GM23338 (cell line): ENCODE results near the gene ZDHHC18. TPM values are rescaled to one million over a fixed set of nuclear protein-coding genes. Genes with fewer than 3 reads are reported as not detected.

Experiments
- ATAC-seq: fragments of 200-7000 bp; cut with Tn5 transposase; 3 replicates; pipeline ENCODE4 v1.9.1; 2020
- DNase-seq: peaks from one replicate; pipeline ENCODE4 v3.0.0-alpha.2; 2015; ENCODE audit warnings: low spot score
- H2AFZ ChIP-seq: fragments of 200-600 bp; sonication (generic); 2 replicates; pipeline ENCODE4 v1.8.0; 2016; ENCODE audit warnings: antibody characterized with exemption, mild to moderate bottlenecking, moderate library complexity
- H3F3A ChIP-seq: fragments of 200-600 bp; sonication (generic); replicated peaks from 2 replicates; pipeline ENCODE4 v1.8.0; 2017; ENCODE audit warnings: antibody characterized with exemption, mixed run types, low read depth
- H3K27ac ChIP-seq: fragments of 200-600 bp; sonication (generic); 2 replicates; pipeline ENCODE4 v1.6.1; 2016; ENCODE audit warnings: low read depth
- H3K27me3 ChIP-seq: fragments of 200-600 bp; sonication (generic); 2 replicates; pipeline ENCODE4 v1.8.0; 2016; ENCODE audit warnings: mild to moderate bottlenecking, mixed run types, moderate library complexity; ENCODE audit not compliant: insufficient read depth
- H3K36me3 ChIP-seq: fragments of 200-600 bp; sonication (generic); 2 replicates; pipeline ENCODE4 v1.8.0; 2016; ENCODE audit warnings: mild to moderate bottlenecking; ENCODE audit not compliant: insufficient read depth
- H3K4me1 ChIP-seq: fragments of 200-600 bp; sonication (generic); 2 replicates; pipeline ENCODE4 v1.8.0; 2016; ENCODE audit warnings: mild to moderate bottlenecking, moderate library complexity; ENCODE audit not compliant: insufficient read depth
- H3K4me2 ChIP-seq: fragments of 200-600 bp; sonication (generic); 2 replicates; pipeline ENCODE4 v1.7.1; 2017; ENCODE audit warnings: mixed run types
- H3K4me3 ChIP-seq: fragments of 200-600 bp; sonication (generic); 2 replicates; pipeline ENCODE4 v1.6.1; 2016; ENCODE audit warnings: mixed run types
- H3K79me2 ChIP-seq: fragments of 200-600 bp; sonication (generic); replicated peaks from 2 replicates; pipeline ENCODE4 v1.8.0; 2017; ENCODE audit warnings: mild to moderate bottlenecking; ENCODE audit not compliant: insufficient read depth
- H3K9me2 ChIP-seq: fragments of 200-600 bp; sonication (generic); 2 replicates; pipeline ENCODE4 v1.8.0; 2017; ENCODE audit not compliant: insufficient read depth
- H4K20me1 ChIP-seq: fragments of 200-600 bp; sonication (generic); replicated peaks from 2 replicates; pipeline ENCODE4 v1.8.0; 2017; ENCODE audit warnings: mild to moderate bottlenecking; ENCODE audit not compliant: insufficient read depth
- H3K27ac Mint-ChIP-seq: 2 replicates; pipeline ENCODE4 v1.8.0; 2020; ENCODE audit warnings: inconsistent platforms, mild to moderate bottlenecking, moderate library complexity, mixed read lengths
- H3K27me3 Mint-ChIP-seq: 3 replicates; pipeline ENCODE4 v1.8.0; 2022; ENCODE audit warnings: low read depth, mild to moderate bottlenecking, moderate library complexity, mixed read lengths, inconsistent platforms; ENCODE audit not compliant: insufficient read depth, poor library complexity
- H3K36me3 Mint-ChIP-seq: 3 replicates; pipeline ENCODE4 v1.8.0; 2021; ENCODE audit warnings: low read depth, mild to moderate bottlenecking, inconsistent platforms, moderate library complexity, mixed read lengths
- H3K4me1 Mint-ChIP-seq: 3 replicates; pipeline ENCODE4 v1.8.0; 2020; ENCODE audit warnings: mild to moderate bottlenecking, inconsistent platforms, mixed read lengths
- H3K4me3 Mint-ChIP-seq: 3 replicates; pipeline ENCODE4 v1.8.0; 2021; ENCODE audit warnings: moderate library complexity, mild to moderate bottlenecking, inconsistent platforms, mixed read lengths
- H3K9me3 Mint-ChIP-seq: 3 replicates; pipeline ENCODE4 v1.8.0; 2020; ENCODE audit warnings: moderate library complexity, mild to moderate bottlenecking, inconsistent platforms, mixed read lengths
- CREB1 ChIP-seq: fragments of 250-450 bp; sonication (Bioruptor Pico); IDR thresholded peaks from 2 replicates; pipeline ENCODE4 v1.5.0; 2020; ENCODE audit warnings: low read depth, mild to moderate bottlenecking, moderate library complexity
- EZH2 ChIP-seq: fragments of 200-600 bp; sonication (generic); IDR thresholded peaks from one replicate; pipeline ENCODE4 v1.8.0; 2017; ENCODE audit warnings: antibody characterized with exemption, mild to moderate bottlenecking, low read depth; ENCODE audit not compliant: unreplicated experiment
- EZH2phosphoT487 ChIP-seq: fragments of 200-600 bp; sonication (generic); IDR thresholded peaks from one replicate; pipeline ENCODE4 v1.8.1; 2018; ENCODE audit warnings: antibody characterized with exemption; ENCODE audit not compliant: unreplicated experiment
- JUNB ChIP-seq: IDR thresholded peaks from one replicate; pipeline ENCODE4 v1.6.1; 2016; ENCODE audit warnings: antibody characterized with exemption; ENCODE audit not compliant: unreplicated experiment
- NANOG ChIP-seq: IDR thresholded peaks from 2 replicates; pipeline ENCODE4 v1.6.1; 2016; ENCODE audit warnings: antibody characterized with exemption, borderline replicate concordance
- POLR2AphosphoS5 ChIP-seq: IDR thresholded peaks from 2 replicates; pipeline ENCODE4 v1.6.1; 2016; ENCODE audit warnings: antibody characterized with exemption, low read depth
- REST ChIP-seq: IDR thresholded peaks from one replicate; pipeline ENCODE4 v1.6.1; 2018; ENCODE audit warnings: antibody characterized with exemption; ENCODE audit not compliant: unreplicated experiment
- STAT1 ChIP-seq: IDR thresholded peaks from one replicate; pipeline ENCODE4 v1.6.1; 2016; ENCODE audit warnings: antibody characterized with exemption; ENCODE audit not compliant: unreplicated experiment
- ZNF114 ChIP-seq: fragments of 250-450 bp; sonication (Bioruptor Pico); IDR thresholded peaks from 2 replicates; pipeline ENCODE4 v1.5.0; 2020; ENCODE audit warnings: mild to moderate bottlenecking, moderate library complexity
- ZNF331 ChIP-seq: fragments of 250-450 bp; sonication (Bioruptor Pico); IDR thresholded peaks from 2 replicates; pipeline ENCODE4 v1.5.0; 2020; ENCODE audit warnings: low read depth, mild to moderate bottlenecking, moderate library complexity
- polyA plus RNA-seq: library from polyadenylated mRNA; unstranded; fragments of >200 nt; fragmentation: Nextera tagmentation; extraction: Ambion mirVana; gene quantifications from 2 replicates; pipeline ENCODE4 v1.2.1, GENCODE V29; 2016
- total RNA-seq: library from RNA; depleted of rRNA; stranded (reverse); fragments of >200 nt; shearing (Covaris generic); gene quantifications from 2 replicates; pipeline ENCODE4 v1.2.3, GENCODE V29; 2014
- TF ChIP-seq, protein P1 (sequence below): IDR thresholded peaks from 2 replicates; pipeline ENCODE4 v1.6.1; 2016; ENCODE audit warnings: antibody characterized with exemption

The ZDHHC18 gene
- total and polyA plus RNA-seq, 2 experiments from 2014 or later = 6.3 to 26.8 TPM

DNA sequence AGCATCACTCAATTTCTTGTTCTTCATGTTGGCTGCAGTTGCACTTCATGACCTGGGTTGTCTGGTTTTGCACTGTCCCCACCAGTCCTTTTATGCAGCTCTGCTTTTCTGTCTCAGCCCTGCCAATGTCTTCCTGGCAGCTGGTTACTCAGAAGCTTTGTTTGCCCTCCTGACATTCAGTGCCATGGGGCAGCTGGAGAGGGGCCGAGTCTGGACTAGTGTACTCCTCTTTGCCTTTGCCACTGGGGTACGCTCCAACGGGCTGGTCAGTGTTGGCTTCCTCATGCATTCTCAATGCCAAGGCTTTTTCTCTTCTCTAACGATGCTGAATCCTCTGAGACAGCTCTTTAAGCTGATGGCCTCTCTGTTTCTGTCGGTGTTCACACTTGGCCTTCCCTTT lies 32.1 kb upstream of the ZDHHC18 start (continued):
- TF ChIP-seq REST (no peak), JUNB (no peak), ZNF114 (no peak), EZH2 (no peak)

DNA sequence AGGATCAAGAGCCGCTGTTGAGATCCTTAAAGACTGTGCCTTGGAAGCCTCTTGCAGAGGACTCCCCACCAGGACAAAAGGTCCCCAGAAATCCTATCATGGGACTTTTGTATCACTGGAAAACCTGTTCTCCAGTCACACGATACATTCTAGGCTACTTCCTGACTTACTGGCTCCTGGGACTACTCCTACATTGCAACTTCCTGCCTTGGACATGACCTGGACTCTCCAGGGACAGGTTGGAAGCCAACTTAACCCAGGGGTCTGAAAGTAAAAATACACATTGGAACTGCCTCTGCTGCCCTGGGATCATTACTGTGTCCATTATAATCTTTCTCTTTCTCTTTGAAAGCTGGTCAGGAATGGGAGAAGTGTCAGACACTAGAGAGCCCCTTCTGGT lies 28.9 kb upstream of the ZDHHC18 start:
- Histone ChIP-seq H3K4me1 (peaks cover 14% of the 10 kb centered on the region), H3K36me3 (no peaks in the 10 kb centered on the region), H3K4me2 (no peak overlapping the region), H2AFZ (no peak overlapping the region), H3K9me2 (no peaks in the 10 kb centered on the region), H3K4me3 (no peak overlapping the region), H4K20me1 (peaks cover 3% of the 10 kb centered on the region), H3K79me2 (no peaks in the 10 kb centered on the region), H3F3A (0 out of 2 replicates have a peak, but pooled peaks cover 3% of the 10 kb centered on the region), H3K27me3 (no peaks in the 10 kb centered on the region), H3K27ac (no peak overlapping the region)
- Mint-ChIP-seq H3K9me3 (peaks cover 11% of the 10 kb centered on the region), H3K36me3 (peaks cover 23% of the 10 kb centered on the region; the same call in 2 of the 3 replicates), H3K27ac (no peak overlapping the region), H3K27me3 (no peaks in the 10 kb centered on the region), H3K4me3 (no peak overlapping the region), H3K4me1 (peaks cover 15% of the 10 kb centered on the region)
- ATAC-seq (no peak), DNase-seq (no peak)
- TF ChIP-seq NANOG (no peak), ZNF114 (no peak), STAT1 (no peak), EZH2 (no peak), ZNF331 (no peak), POLR2AphosphoS5 (no peak), REST (no peak), CREB1 (no peak), JUNB (no peak), EZH2phosphoT487 (no peak)
- TF ChIP-seq, protein P1, sequence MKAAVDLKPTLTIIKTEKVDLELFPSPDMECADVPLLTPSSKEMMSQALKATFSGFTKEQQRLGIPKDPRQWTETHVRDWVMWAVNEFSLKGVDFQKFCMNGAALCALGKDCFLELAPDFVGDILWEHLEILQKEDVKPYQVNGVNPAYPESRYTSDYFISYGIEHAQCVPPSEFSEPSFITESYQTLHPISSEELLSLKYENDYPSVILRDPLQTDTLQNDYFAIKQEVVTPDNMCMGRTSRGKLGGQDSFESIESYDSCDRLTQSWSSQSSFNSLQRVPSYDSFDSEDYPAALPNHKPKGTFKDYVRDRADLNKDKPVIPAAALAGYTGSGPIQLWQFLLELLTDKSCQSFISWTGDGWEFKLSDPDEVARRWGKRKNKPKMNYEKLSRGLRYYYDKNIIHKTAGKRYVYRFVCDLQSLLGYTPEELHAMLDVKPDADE = no peak
